DOHH2 (cell line): Measurements from ENCODE around the gene CRAMP1.

ENCODE experiments used
- H3F3A ChIP-seq: fragments of 200-600 bp; sonication (generic), shearing (Covaris generic); 2 replicates; pipeline ENCODE4 v1.6.0; 2016; ENCODE audit warnings: antibody characterized with exemption, mild to moderate bottlenecking; ENCODE audit not compliant: control insufficient read depth, insufficient read depth
- H3K27ac ChIP-seq: fragments of 200-600 bp; sonication (generic); 2 replicates; pipeline ENCODE4 v1.5.1; 2014; ENCODE audit warnings: low read depth, mild to moderate bottlenecking, low read length, moderate library complexity
- H3K27me3 ChIP-seq: fragments of 200-600 bp; sonication (generic); 2 replicates; pipeline ENCODE4 v1.6.1; 2014; ENCODE audit warnings: mild to moderate bottlenecking, low read length, mixed read lengths; ENCODE audit not compliant: control insufficient read depth
- H3K36me3 ChIP-seq: fragments of 200-600 bp; sonication (generic); 2 replicates; pipeline ENCODE4 v1.6.1; 2014; ENCODE audit warnings: mild to moderate bottlenecking, low read length, moderate library complexity, mixed read lengths; ENCODE audit not compliant: control insufficient read depth
- H3K4me1 ChIP-seq: fragments of 200-600 bp; sonication (generic); 2 replicates; pipeline ENCODE4 v1.6.1; 2014; ENCODE audit warnings: mild to moderate bottlenecking, low read length, mixed read lengths; ENCODE audit not compliant: control insufficient read depth
- H3K4me2 ChIP-seq: fragments of 200-600 bp; sonication (generic); 2 replicates; pipeline ENCODE4 v1.6.0; 2014; ENCODE audit warnings: mild to moderate bottlenecking, low read length, moderate library complexity
- H3K4me3 ChIP-seq: fragments of 200-600 bp; sonication (generic); 2 replicates; pipeline ENCODE4 v1.5.1; 2014; ENCODE audit warnings: mild to moderate bottlenecking, low read length, mixed read lengths
- H3K79me2 ChIP-seq: fragments of 200-600 bp; sonication (generic); 2 replicates; pipeline ENCODE4 v1.6.1; 2014; ENCODE audit warnings: mild to moderate bottlenecking, low read length, mixed read lengths; ENCODE audit not compliant: control insufficient read depth
- H3K9me2 ChIP-seq: fragments of 200-600 bp; sonication (generic); replicated peaks from 2 replicates; pipeline ENCODE4 v1.6.1; 2014; ENCODE audit warnings: mild to moderate bottlenecking, low read length, mixed read lengths; ENCODE audit not compliant: control insufficient read depth
- H3K9me3 ChIP-seq: fragments of 200-600 bp; sonication (generic); 2 replicates; pipeline ENCODE4 v1.6.1; 2014; ENCODE audit warnings: antibody characterized with exemption, low read length, mixed read lengths; ENCODE audit not compliant: control insufficient read depth, insufficient read depth
- H4K20me1 ChIP-seq: fragments of 200-600 bp; sonication (generic); 2 replicates; pipeline ENCODE4 v1.6.0; 2014; ENCODE audit warnings: low read depth, mild to moderate bottlenecking, antibody characterized with exemption, low read length, moderate library complexity; ENCODE audit not compliant: control insufficient read depth, insufficient read depth
- CTCF ChIP-seq: fragments of 200-600 bp; sonication (generic); IDR thresholded peaks from one replicate; pipeline ENCODE4 v1.5.1; 2014; ENCODE audit warnings: antibody characterized with exemption, mild to moderate bottlenecking, low read depth, low read length; ENCODE audit not compliant: poor library complexity, severe bottlenecking
- EZH2phosphoT487 ChIP-seq: fragments of 200-600 bp; sonication (generic); IDR thresholded peaks from 2 replicates; pipeline ENCODE4 v1.6.1; 2017; ENCODE audit warnings: borderline replicate concordance, mild to moderate bottlenecking, antibody characterized with exemption, low read length, moderate library complexity, mixed read lengths

CRAMP1 gene

GRCh38 chr16:1579214-1579613, 32.9 kb upstream of the CRAMP1 start:
- no peak for TF ChIP-seq EZH2phosphoT487
- TF ChIP-seq CTCF, result no peak
- Histone ChIP-seq H3K27me3 (no peaks in the 10 kb centered on the region), H3K4me1 (no peaks in the 10 kb centered on the region), H3K27ac (no peak overlapping the region), H3K9me3 (no peaks in the 10 kb centered on the region), H3K4me2 (no peak overlapping the region), H3K9me2 (no peaks in the 10 kb centered on the region), H3F3A (no peaks in the 10 kb centered on the region), H3K36me3 (no peaks in the 10 kb centered on the region), H3K79me2 (no peaks in the 10 kb centered on the region), H4K20me1 (no peaks in the 10 kb centered on the region), H3K4me3 (no peak overlapping the region)

DNA sequence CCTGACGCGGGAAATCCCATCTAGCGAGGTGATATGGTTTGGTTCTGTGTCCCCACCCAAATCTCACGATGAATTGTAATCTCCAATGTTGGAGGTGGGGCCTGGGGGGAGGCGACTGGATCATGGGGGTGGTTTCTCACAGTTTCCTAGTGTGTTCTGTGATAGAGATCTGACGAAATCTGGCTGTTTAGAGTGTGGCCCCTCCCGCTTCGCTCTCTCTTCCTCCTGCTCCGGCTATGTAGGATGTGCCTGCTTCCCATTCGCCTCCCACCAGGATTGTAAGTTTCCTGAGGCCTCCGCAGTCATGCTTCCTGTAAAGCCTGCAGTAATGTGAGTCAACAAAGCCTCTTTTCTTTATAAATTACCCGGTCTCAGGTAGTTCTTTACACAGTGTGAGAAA, 31.9 kb upstream of the CRAMP1 start:
- no peaks in the 10 kb centered on the region for H3K36me3 ChIP-seq
- no peak overlapping the region for H3K27ac ChIP-seq
- H4K20me1 ChIP-seq, result no peaks in the 10 kb centered on the region
- H3K9me3 ChIP-seq, result no peaks in the 10 kb centered on the region
- H3K9me2 ChIP-seq, result no peaks in the 10 kb centered on the region
- no peak overlapping the region for H3K4me3 ChIP-seq
- no peaks in the 10 kb centered on the region for H3K79me2 ChIP-seq
- no peaks in the 10 kb centered on the region for H3F3A ChIP-seq
- H3K27me3 ChIP-seq, result no peaks in the 10 kb centered on the region
- no peak overlapping the region for H3K4me2 ChIP-seq
- no peaks in the 10 kb centered on the region for H3K4me1 ChIP-seq
- no peak for TF ChIP-seq CTCF
- no peak for TF ChIP-seq EZH2phosphoT487

GRCh38 chr16:1580956-1581355, 31.2 kb upstream of the CRAMP1 start:
- H3K79me2 ChIP-seq, result no peaks in the 10 kb centered on the region
- no peaks in the 10 kb centered on the region for H3F3A ChIP-seq
- no peaks in the 10 kb centered on the region for H3K9me3 ChIP-seq
- H4K20me1 ChIP-seq, result no peaks in the 10 kb centered on the region
- TF ChIP-seq CTCF (no peak), EZH2phosphoT487 (no peak)
- H3K27ac ChIP-seq, result no peak overlapping the region
- no peak overlapping the region for H3K4me3 ChIP-seq
- H3K27me3 ChIP-seq, result no peaks in the 10 kb centered on the region
- H3K4me1 ChIP-seq, result no peaks in the 10 kb centered on the region
- no peak overlapping the region for H3K4me2 ChIP-seq
- no peaks in the 10 kb centered on the region for H3K36me3 ChIP-seq
- H3K9me2 ChIP-seq, result no peaks in the 10 kb centered on the region

DNA sequence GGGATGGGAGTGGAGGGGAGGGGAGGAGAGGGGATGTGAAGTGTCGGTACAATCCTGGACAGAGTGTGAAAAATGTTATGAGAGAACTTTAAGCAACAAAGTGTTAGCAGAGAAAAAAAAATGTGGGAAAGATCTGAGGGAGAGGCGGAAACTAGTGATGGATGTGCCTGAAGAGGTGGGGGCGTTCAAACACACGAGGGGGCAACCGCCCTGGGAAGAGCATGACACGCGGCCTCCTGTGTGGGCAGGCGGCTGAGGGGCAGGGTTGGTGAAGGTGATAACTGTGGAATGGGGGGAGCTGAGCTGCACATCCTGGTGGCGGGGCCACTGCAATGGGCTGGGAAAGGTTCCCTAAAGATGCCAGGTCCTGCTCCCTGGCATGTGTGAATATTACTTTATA, 30.4 kb upstream of the CRAMP1 start:
- Histone ChIP-seq H3K79me2 (no peaks in the 10 kb centered on the region), H3K27ac (no peak overlapping the region), H3K36me3 (no peaks in the 10 kb centered on the region), H3K4me1 (no peaks in the 10 kb centered on the region), H3F3A (no peaks in the 10 kb centered on the region), H3K27me3 (no peaks in the 10 kb centered on the region), H3K4me2 (no peak overlapping the region), H3K9me3 (no peaks in the 10 kb centered on the region), H4K20me1 (no peaks in the 10 kb centered on the region), H3K9me2 (no peaks in the 10 kb centered on the region), H3K4me3 (no peak overlapping the region)
- TF ChIP-seq CTCF, result no peak
- TF ChIP-seq EZH2phosphoT487, result no peak
